OCI-LY3 (cell line): ENCODE data around the gene PARN.

Experiments used
- EZH2phosphoT487 ChIP-seq: fragments of 200-600 bp; shearing (Covaris generic); IDR thresholded peaks from 2 replicates; pipeline ENCODE4 v1.6.1; 2018; ENCODE audit warnings: antibody characterized with exemption, mixed run types, low read depth
- TF ChIP-seq, protein P1 (sequence below): fragments of 200-600, 300-600 bp; sonication (generic); IDR thresholded peaks from 2 replicates; pipeline ENCODE4 v1.5.1; 2014; ENCODE audit warnings: antibody characterized with exemption, low read length, low read depth

DNA sequence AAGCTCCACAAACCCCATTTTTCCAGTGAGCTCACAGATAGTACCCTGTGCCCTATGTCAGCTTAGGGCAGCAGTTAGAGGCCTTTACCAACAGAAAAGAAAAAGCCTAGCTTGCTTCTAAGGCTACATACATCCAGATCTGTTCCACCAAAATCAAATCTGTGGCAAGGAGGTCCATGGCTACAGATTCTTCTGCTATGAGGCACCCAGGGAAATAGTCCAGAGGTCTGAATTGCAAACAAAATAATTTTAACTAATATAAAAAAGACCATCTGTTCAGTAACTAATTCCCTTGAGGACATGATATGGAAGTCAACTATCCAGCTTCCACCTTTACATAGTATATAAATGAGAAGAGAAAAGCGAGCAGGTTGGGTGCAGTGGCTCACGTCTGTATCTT, 129.3 kb downstream of the PARN start:
- TF ChIP-seq, protein P1, sequence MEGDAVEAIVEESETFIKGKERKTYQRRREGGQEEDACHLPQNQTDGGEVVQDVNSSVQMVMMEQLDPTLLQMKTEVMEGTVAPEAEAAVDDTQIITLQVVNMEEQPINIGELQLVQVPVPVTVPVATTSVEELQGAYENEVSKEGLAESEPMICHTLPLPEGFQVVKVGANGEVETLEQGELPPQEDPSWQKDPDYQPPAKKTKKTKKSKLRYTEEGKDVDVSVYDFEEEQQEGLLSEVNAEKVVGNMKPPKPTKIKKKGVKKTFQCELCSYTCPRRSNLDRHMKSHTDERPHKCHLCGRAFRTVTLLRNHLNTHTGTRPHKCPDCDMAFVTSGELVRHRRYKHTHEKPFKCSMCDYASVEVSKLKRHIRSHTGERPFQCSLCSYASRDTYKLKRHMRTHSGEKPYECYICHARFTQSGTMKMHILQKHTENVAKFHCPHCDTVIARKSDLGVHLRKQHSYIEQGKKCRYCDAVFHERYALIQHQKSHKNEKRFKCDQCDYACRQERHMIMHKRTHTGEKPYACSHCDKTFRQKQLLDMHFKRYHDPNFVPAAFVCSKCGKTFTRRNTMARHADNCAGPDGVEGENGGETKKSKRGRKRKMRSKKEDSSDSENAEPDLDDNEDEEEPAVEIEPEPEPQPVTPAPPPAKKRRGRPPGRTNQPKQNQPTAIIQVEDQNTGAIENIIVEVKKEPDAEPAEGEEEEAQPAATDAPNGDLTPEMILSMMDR: no peak
- TF ChIP-seq EZH2phosphoT487: no peak
